ENCODE measurements around the gene PARVA.

DNA sequence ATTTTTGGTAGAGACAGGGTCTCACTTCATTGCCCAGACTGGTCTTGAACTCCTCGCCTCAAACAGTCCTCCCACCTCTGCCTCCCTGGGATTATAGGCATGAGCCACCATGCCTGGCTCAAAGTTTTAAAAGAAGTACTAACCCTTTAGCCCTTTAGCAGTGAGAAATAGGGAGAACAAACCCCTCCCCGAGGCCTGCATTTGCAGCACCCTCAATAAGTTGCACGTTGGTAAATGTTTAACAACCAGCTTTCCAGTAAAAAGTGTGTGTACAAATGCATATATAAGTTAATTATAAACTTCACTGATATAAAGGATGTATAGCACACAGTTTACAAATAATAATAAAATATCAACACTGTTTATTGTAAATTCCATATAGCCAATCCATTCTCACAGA lies 51.8 kb downstream of the PARVA start:
- TF ChIP-seq, protein P1, sequence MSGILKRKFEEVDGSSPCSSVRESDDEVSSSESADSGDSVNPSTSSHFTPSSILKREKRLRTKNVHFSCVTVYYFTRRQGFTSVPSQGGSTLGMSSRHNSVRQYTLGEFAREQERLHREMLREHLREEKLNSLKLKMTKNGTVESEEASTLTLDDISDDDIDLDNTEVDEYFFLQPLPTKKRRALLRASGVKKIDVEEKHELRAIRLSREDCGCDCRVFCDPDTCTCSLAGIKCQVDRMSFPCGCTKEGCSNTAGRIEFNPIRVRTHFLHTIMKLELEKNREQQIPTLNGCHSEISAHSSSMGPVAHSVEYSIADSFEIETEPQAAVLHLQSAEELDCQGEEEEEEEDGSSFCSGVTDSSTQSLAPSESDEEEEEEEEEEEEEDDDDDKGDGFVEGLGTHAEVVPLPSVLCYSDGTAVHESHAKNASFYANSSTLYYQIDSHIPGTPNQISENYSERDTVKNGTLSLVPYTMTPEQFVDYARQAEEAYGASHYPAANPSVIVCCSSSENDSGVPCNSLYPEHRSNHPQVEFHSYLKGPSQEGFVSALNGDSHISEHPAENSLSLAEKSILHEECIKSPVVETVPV (CRISPR knock-in tag; IDR thresholded peaks at IDR 0.05) = no peak
- no peak for TF ChIP-seq ISL1 (CRISPR knock-in tag; IDR thresholded peaks at IDR 0.05)
- TF ChIP-seq CSDC2 (CRISPR knock-in tag; IDR thresholded peaks at IDR 0.05) = no peak
- TF ChIP-seq, protein P2, sequence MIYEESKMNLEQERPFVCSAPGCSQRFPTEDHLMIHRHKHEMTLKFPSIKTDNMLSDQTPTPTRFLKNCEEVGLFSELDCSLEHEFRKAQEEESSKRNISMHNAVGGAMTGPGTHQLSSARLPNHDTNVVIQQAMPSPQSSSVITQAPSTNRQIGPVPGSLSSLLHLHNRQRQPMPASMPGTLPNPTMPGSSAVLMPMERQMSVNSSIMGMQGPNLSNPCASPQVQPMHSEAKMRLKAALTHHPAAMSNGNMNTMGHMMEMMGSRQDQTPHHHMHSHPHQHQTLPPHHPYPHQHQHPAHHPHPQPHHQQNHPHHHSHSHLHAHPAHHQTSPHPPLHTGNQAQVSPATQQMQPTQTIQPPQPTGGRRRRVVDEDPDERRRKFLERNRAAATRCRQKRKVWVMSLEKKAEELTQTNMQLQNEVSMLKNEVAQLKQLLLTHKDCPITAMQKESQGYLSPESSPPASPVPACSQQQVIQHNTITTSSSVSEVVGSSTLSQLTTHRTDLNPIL (CRISPR knock-in tag; IDR thresholded peaks at IDR 0.05; ENCODE audit: low read depth) = no peak
